Upper lobe of left lung (tissue), 4 donors: ENCODE results near the gene GTPBP4.

Experiments
- CTCF ChIP-seq, 6 experiments: fragments of 450-650 bp in 4 of 6; fragments of 200-600 bp in 2 of 6; sonication (generic) in 2 of 6; IDR thresholded peaks; one replicate each; pipeline ENCODE4 v1.5.1; 2016 to 2019; ENCODE audit warnings: antibody characterized with exemption in 6 of 6
- EP300 ChIP-seq, 4 donors: sonication (generic); formaldehyde crosslinking; IDR thresholded peaks; one replicate each; pipeline ENCODE4 v1.5.1; 2017; ENCODE audit warnings: antibody characterized with exemption in 4 of 4, control low read depth in 2 of 4
- POLR2A ChIP-seq, 4 donors: fragments of 450-650 bp; IDR thresholded peaks; one replicate each; pipeline ENCODE4 v1.5.1; 2016 to 2017; ENCODE audit warnings: antibody characterized with exemption in 4 of 4, mild to moderate bottlenecking in 2 of 4
- POLR2AphosphoS5 ChIP-seq, 2 donors: sonication (generic); formaldehyde crosslinking; IDR thresholded peaks; one replicate each; pipeline ENCODE4 v1.5.1; 2017; ENCODE audit warnings: antibody characterized with exemption in 2 of 2

DNA sequence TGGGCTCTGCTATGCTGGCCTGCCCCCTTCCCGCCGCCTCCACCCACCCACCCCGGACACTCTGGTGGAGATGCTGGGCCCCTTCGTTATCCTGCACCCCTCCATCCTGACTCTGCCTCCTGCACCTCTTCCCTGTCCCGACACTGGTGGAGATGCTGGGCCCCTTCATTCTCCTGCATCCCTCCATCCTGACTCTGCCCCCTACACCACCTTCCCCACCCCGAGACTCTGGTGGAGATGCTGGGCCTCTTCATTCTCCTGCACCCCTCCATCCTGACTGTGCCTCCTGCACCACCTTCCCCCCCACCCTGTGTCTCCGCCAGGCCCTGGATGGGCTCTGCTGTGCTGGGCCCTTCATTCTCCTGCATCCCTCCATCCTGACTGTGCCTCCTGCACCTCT lies 22.5 kb downstream of the GTPBP4 start:
- no peak for TF ChIP-seq POLR2A (IDR thresholded peaks at IDR 0.05)
- TF ChIP-seq CTCF (IDR thresholded peaks at IDR 0.05) = no peak
- no peak for TF ChIP-seq EP300 (IDR thresholded peaks at IDR 0.05)
- no peak for TF ChIP-seq POLR2AphosphoS5 (IDR thresholded peaks at IDR 0.05)
